GM21737 (cell line): ENCODE data around the gene PPP1R1C.

ENCODE experiments used
- ATAC-seq: cut with Tn5 transposase; IDR thresholded peaks from one replicate; pipeline ENCODE4 v1.9.1; 2021; ENCODE audit warnings: mild to moderate bottlenecking, moderate library complexity; ENCODE audit not compliant: unreplicated experiment

Gene PPP1R1C

GRCh38 chr2:182097571-182098164 lies 112.0 kb downstream of the PPP1R1C start:
- ATAC-seq = no peak

GRCh38 chr2:182098648-182099047 lies 113.0 kb downstream of the PPP1R1C start:
- ATAC-seq = no peak

DNA sequence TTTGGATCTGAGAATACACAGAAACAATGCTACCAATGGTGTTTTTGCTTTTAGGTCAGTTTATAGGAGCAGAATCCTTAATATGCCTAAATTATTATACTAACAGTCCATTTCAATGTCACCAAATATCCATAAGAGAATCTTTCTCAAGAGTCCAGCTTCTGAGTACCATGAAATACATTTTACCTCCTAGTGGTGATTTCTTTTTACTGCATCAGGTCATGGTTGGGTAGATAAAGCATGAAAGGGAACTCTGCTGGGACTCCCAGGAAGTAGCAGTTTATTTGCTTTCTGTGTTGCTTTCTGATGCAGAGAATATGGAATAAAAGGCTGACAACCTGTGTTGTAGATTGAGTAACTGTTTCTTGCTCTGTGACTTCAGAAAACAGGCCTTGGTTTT lies 115.6 kb downstream of the PPP1R1C start:
- no peak for ATAC-seq

DNA sequence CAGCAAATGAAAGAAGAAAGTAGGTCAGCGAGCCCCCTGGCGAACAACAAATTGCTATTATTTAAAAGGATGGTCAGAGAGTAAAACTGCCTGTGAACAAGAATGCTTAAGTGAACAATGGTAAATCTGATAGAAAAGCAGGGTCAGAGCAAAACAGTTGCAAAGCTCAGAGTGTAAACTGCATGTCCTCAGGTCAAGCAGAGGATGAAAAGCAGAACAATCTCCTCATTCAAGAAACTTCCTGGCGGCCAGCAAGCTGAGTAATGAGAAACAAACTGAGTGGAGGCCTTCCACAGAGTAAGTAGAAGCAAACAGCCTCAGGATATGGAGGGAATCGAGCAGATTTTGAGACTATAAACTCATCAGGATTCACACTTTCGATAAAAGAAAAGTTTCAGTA lies 117.9 kb downstream of the PPP1R1C start:
- ATAC-seq = no peak

- ATAC-seq = no peak
Observed at GRCh38 chr2:182110347-182110746, 124.7 kb downstream of the PPP1R1C start.

- no peak for ATAC-seq
Observed at GRCh38 chr2:182113334-182113733, 127.7 kb downstream of the PPP1R1C start.

DNA sequence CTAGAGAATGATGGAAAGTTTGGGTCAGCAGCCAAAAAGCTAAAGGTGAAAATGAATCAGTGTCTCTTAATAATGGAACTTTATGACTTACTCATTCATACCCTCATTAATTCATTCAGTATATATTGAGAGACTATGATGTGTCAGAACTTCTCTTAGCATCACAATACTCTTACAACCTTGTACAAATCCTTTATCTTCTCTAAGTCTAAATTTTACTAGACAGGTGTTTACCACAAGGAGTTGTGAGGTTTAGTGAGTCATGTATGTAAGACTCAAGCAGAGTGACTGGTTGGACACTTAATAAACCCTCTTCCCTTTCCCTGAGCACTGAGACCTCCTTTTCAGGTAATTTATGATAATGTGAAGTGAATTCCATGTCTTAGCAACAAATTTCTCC lies 129.6 kb downstream of the PPP1R1C start:
- no peak for ATAC-seq

GRCh38 chr2:182116774-182117173 lies 131.1 kb downstream of the PPP1R1C start:
- ATAC-seq = no peak

DNA sequence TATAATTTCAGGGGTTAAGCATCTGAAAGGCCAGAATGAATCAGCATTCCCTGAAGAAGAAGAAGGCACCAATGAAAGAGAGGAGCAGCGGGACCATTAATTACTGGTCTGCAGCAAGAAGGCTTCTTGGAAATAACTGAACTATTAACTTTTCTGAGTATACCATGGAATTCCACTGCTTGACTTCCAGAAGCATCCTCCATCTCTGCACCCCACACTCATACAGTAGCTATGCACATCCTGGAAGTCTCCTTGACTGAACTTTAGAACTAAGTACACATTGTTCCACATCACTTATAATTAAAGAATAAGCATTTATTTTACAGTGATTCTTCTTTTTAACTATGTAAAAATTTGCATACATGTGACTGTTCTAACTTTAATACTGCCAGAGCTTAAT lies 131.5 kb downstream of the PPP1R1C start:
- ATAC-seq = no peak

- no peak for ATAC-seq
Observed at GRCh38 chr2:182128821-182129707, 143.4 kb downstream of the PPP1R1C start.

DNA sequence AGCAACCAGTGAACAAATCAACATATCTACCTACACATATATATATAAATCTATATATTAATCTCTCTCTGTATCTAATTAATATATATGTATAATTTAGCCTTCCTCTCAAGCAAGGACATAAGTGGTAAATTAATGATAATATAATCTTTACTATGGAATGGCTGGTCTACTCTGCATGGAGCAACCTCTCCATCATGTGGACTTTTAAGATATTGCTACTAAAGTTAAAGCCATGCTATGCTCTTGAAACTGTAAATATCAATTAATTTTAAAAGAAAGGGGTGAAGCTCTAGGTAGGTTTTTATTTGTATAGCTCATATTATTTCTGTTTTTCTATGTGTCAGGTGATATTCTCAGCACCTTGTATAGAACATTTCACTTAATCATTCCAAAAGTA lies 147.0 kb downstream of the PPP1R1C start:
- no peak for ATAC-seq

DNA sequence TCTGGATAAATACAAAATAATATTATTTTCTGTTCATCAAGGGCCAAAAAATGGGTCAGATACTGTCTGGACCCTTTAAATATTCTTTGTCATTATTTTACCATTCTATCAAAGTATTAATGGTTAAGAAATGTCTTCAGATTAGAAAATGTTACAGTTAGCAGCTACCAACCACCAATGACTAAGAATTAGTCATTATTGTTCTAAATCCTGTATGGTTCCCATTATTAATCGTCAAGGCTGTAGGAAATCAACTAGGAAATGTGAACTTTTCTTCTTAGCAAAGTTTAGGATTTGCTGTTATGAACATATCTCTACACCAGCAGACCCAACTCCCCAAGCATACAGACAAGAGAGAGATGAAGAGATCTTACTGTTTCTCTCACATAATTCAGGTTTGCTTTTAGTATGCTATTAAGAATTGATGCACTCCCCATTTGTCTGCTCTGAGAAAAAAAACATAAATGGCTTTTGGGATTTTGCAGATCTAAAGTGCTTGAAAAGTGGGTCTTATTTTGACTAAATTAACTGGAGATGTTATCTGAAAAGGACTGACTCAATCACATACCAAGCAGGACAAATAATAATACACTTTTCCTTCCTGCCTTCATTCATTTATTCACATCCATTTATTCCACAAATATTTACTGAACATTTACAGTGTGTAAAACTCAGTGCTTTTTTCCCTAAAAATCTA lies 147.7 kb downstream of the PPP1R1C start:
- ATAC-seq = no peak

DNA sequence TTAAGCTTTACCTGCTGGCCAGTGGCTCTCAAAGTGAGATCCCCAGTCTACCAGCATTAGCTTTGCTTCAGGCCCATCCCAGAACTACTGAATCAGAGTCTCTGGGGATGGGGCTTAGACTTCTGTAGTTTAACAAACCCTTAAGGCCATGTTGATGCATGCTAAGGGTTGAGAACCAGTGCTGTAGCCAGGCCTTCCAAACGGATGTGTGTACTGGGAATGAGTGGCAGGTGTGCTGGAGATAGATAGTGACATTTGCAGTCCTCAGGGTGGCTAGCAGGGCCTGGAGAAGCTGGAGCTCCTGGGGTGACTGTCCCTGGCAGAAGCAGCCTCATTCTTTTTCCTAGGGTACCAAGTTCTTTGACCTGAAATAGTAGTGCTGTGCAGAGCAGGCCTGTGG lies 148.5 kb downstream of the PPP1R1C start:
- no peak for ATAC-seq

DNA sequence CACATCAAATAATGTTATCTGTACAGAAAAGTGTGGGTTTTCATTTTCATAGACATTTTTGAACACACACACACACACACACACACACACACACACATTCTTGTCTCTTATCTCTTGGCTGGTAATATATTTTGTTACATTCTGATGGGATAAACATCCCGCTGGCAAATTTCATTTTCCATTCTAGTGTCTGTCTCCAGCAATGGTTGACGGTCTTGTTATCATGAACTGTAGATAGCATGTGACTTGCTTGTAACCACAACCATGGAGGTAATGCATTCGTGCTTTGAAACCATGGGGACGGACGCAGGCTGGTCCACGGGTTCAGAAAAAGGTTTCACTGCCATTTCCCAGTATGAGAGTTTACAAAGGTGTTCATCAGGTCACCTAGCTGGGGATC lies 156.4 kb downstream of the PPP1R1C start:
- ATAC-seq = no peak

DNA sequence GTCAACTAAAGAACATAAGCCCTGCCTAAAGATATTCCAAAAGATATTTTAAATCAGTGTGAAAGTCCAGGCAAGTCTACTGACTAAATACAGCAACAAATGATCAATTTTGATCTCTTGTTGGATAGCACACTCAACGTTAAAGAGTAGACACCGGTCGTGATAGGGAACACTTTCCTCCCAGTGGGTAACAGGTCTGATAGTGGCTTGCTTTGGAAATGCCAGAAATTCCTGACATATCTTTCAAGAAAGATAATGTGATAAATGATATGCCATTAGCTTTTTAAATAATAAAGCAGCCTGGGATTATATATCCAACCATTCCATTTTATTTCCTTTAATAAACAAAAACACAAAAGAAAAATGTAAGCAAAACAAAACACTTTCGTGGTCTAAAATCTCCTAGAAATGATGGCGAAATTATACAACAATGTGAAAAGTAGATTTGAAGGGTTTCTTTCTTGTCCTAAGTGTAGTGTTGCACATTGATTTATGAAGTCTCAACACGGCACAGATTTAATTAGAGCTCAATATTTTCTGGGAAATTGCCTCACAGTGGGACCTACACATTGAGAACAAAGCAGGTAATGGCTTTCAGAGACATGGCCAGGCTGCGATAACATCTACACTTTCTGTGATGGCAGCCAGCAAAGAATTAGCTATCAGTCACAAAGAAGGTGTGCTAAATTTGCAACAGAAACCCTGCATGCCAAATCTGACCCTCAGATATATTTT lies 158.6 kb downstream of the PPP1R1C start:
- no peak for ATAC-seq

GRCh38 chr2:182144776-182145165 lies 159.1 kb downstream of the PPP1R1C start:
- ATAC-seq = no peak

GRCh38 chr2:182148344-182148743 lies 162.7 kb downstream of the PPP1R1C start:
- ATAC-seq = no peak

GRCh38 chr2:182163878-182164277 lies 178.2 kb downstream of the PPP1R1C start:
- ATAC-seq = no peak

DNA sequence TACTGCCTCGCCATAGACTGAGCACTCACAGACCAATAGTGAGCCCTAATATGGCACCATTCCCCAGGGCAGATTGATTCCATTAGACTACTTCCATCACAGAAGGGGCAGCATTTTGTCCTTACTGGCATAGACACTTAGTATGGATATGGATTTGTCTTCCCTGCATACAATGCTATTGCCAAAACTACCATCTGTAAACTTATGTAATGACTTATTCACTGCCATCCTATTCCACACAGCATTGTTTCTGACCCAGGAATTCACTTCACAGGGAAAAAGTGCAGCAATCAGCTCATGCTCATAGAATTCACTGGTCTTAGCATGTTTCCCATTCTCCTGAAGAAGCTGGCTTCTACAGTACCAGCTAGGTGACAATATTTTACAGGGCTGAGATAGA lies 179.0 kb downstream of the PPP1R1C start:
- no peak for ATAC-seq

GRCh38 chr2:182165202-182165601 lies 179.5 kb downstream of the PPP1R1C start:
- no peak for ATAC-seq

GRCh38 chr2:182166406-182166805 lies 180.8 kb downstream of the PPP1R1C start:
- ATAC-seq = no peak
